Right lobe of liver (tissue), 6 donors: ENCODE measurements around the gene AP1B1. TPM values are rescaled to one million over a fixed set of nuclear protein-coding genes. Genes with fewer than 3 reads are reported as not detected.
A peak's percentile ranks its signal among the peaks of the same experiment; 100 is the strongest.
"Not testable (repeated sequence)": the region's sequence is repeated elsewhere in the genome, so short reads cannot be mapped to it uniquely, and the experiment has no call there.

ENCODE experiments used
- ATAC-seq, 4 donors: fragments of 200-7000 bp; cut with Tn5 transposase; one replicate each; pipeline ENCODE4 v1.9.1; 2020; ENCODE audit warnings: mild to moderate bottlenecking in 4 of 4, moderate library complexity in 4 of 4
- DNase-seq, 3 donors: peaks; one replicate each; pipeline ENCODE4 v3.0.0-alpha.2; 2020
- H3K27ac ChIP-seq, 3 donors: fragments of 200-600 bp; one replicate each; pipeline ENCODE4 v1.8.0; 2022
- H3K27me3 ChIP-seq, 2 donors: fragments of 200-600 bp; one replicate each; pipeline ENCODE4 v1.8.0; 2022
- H3K36me3 ChIP-seq, 4 donors: fragments of 200-600 bp; sonication (generic) in 1 of 4; one replicate each; pipeline versions ENCODE4 v1.5.1 to v1.8.0; 2017 to 2022; ENCODE audit warnings: control low read depth in 1 of 4
- H3K4me1 ChIP-seq, 4 donors: fragments of 200-600 bp; sonication (generic) in 1 of 4; one replicate each; pipeline versions ENCODE4 v1.5.1 to v1.8.0; 2017 to 2022; ENCODE audit warnings: control low read depth in 1 of 4
- H3K4me3 ChIP-seq, 3 donors: fragments of 200-600 bp; one replicate each; pipeline ENCODE4 v1.8.0; 2022
- H3K9me3 ChIP-seq, 4 donors: fragments of 200-600 bp; sonication (generic) in 1 of 4; one replicate each; pipeline versions ENCODE4 v1.5.1 to v1.8.0; 2017 to 2022; ENCODE audit warnings: control low read depth in 1 of 4
- CTCF ChIP-seq, 4 donors: fragments of 200-600 bp in 3 of 4; fragments of 450-650 bp in 1 of 4; IDR thresholded peaks; one replicate each; pipeline versions ENCODE4 v1.5.1 to v1.8.0; 2016 to 2022; ENCODE audit warnings: antibody characterized with exemption in 4 of 4, mild to moderate bottlenecking in 2 of 4
- POLR2A ChIP-seq: fragments of 450-650 bp; IDR thresholded peaks from one replicate; pipeline ENCODE4 v1.6.1; 2017; ENCODE audit warnings: antibody characterized with exemption, mild to moderate bottlenecking
- WGBS: methylation state at CpG from one replicate; pipeline ENCODE4 v1.1.6; 2018; ENCODE audit warnings: low coverage, low lambda C conversion rate; ENCODE audit not compliant: insufficient coverage; ENCODE audit errors: missing lambda C conversion rate; 5-methylcytosine and 5-hydroxymethylcytosine counted together
- intact Hi-C, 2 donors: fragments of 100-400 bp; cut with DNase I; formaldehyde crosslinking; loops; one replicate each; pipeline versions ENCODE4 v1.11.2 to v1.14.1; 2022
- total RNA-seq, 6 experiments: library from RNA; depleted of rRNA in 2 of 6; stranded (reverse); fragments of >200 nt in 2 of 6; fragmentation: NEBNext Ultra II Directional in 3 of 6; extraction: Animal tissue kit (Norgen Biotek cat#: 25700) in 3 of 6; gene quantifications; one replicate each; pipeline versions ENCODE4 v1.1.0 to v1.2.4, GENCODE V29; 2016 to 2023
- donor health status: DM: no; HTN: yes; CAD: no.
- donor health status: DM: no; HTN: no; CAD: no.
- donor health status: DM: no; HTN: no; CAD: no.
- donor health status: DM: no; HTN: yes; CAD: no.
- donor health status: DM: no; HTN: yes; CAD: no.

Gene AP1B1
- total RNA-seq, 6 experiments from 2014 or later, result 35.7 to 63.2 (median 44.4) TPM

DNA sequence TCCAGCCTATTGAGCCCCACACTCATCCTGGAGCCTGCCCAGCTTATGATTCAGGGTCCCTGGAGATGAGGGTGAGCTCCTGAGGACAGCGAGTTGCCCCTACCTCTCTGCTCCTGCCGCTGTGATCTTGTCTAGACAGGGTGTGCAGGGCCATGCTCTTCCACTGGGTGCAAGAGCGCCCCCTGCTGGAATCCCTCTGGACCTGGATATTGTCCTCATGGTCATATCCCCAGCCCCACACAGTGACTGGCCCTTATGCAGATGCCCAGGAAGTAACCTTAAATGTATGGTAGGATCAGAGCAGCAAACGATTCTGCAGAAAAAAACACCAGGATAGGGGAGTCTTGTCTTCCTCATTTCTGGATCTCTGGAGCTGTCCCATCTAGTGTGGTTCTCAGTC, 24.4 kb upstream of the AP1B1 start:
- WGBS, result 11% methylated on average over 1 of the region's 4 CpGs
- ATAC-seq, result peak; percentile 69 to 76 (median 74)
- peak; percentile 34 to 57 (median 48) for TF ChIP-seq CTCF (IDR thresholded peaks at IDR 0.05)
- H3K27me3 ChIP-seq, intact Hi-C loops, H3K4me1 ChIP-seq, H3K4me3 ChIP-seq, H3K9me3 ChIP-seq, H3K27ac ChIP-seq, DNase-seq, H3K36me3 ChIP-seq: not testable (repeated sequence)

- intact Hi-C loops, H3K9me3 ChIP-seq, H3K4me3 ChIP-seq, DNase-seq, H3K4me1 ChIP-seq, H3K27ac ChIP-seq, H3K27me3 ChIP-seq, H3K36me3 ChIP-seq: not testable (repeated sequence)
- peak in 1 of 4 donors; percentile 10 for ATAC-seq
- 57% methylated on average over 3 of the region's 4 CpGs for WGBS
Observed at GRCh38 chr22:29411569-29412211, 23.3 kb upstream of the AP1B1 start.

DNA sequence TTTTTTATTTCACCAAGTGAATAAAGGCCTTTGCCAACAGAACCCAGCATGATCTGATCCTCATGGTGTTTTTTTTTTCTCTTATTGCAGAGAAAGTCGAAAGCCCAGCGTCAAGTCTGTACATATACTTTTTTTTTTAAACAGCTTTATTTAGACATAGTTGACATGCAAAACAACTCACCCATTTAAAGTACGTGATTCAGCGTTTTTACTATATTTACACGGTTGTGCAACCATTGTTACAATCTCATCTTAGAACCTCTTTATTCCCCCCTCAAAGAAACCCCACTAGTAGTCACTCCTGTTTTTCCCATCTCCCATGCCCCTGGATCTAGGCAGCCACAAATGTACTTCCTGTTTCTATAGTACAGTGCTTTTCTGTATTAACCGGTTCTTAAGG, 20.6 kb upstream of the AP1B1 start:
- H3K9me3 ChIP-seq, result no peaks in the 10 kb centered on the region
- no peak for DNase-seq
- no peak for ATAC-seq
- peaks cover 0 to under 1% (median 0%) of the 10 kb centered on the region in 4 donors for H3K4me1 ChIP-seq
- H3K36me3 ChIP-seq, result no peaks in the 10 kb centered on the region
- TF ChIP-seq CTCF (IDR thresholded peaks at IDR 0.05), result no peak
- no peak for TF ChIP-seq POLR2A
- 33% methylated on average over 6 of the region's 6 CpGs for WGBS
- no peaks in the 10 kb centered on the region for H3K27me3 ChIP-seq
- H3K27ac ChIP-seq, result no peak overlapping the region
- intact Hi-C loops, result no loop called here
- H3K4me3 ChIP-seq, result no peak overlapping the region

DNA sequence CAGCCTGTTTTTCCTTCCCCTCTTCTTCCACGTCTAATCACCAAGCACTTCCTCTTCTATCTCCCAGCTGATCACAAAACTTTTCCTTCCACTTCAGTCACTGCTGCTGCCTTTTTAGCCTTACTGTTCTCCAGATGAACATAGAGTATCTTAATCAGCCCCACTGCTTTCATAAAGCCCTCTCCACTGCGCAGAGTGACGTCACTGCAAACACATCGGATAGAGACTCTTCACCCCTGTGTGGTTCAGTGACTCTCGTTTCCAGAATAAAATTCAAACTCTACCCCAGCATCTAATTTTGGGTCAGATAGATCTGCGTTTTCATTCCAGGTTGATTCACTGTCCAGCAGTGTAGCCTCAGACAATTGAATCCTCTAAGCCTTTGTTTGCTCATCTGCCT, 13.2 kb upstream of the AP1B1 start:
- H3K4me1 ChIP-seq, ATAC-seq, H3K36me3 ChIP-seq, H3K4me3 ChIP-seq, H3K9me3 ChIP-seq, DNase-seq, H3K27me3 ChIP-seq, intact Hi-C loops, H3K27ac ChIP-seq: not testable (repeated sequence)
- WGBS, result 39% methylated on average over 6 of the region's 6 CpGs

GRCh38 chr22:29400576-29400975, 12.2 kb upstream of the AP1B1 start:
- TF ChIP-seq CTCF (IDR thresholded peaks at IDR 0.05) (no peak), POLR2A (no peak)
- Histone ChIP-seq H3K27me3 (no peaks in the 10 kb centered on the region), H3K4me3 (no peak overlapping the region), H3K27ac (no peak overlapping the region), H3K4me1 (no peaks in the 10 kb centered on the region), H3K36me3 (no peaks in the 10 kb centered on the region), H3K9me3 (no peaks in the 10 kb centered on the region)
- DNase-seq, result no peak
- intact Hi-C loops, result no loop called here
- 66% methylated on average over 2 of the region's 2 CpGs for WGBS
- no peak for ATAC-seq
